ENCODE results near the gene GPRIN2.

The GPRIN2 gene

DNA sequence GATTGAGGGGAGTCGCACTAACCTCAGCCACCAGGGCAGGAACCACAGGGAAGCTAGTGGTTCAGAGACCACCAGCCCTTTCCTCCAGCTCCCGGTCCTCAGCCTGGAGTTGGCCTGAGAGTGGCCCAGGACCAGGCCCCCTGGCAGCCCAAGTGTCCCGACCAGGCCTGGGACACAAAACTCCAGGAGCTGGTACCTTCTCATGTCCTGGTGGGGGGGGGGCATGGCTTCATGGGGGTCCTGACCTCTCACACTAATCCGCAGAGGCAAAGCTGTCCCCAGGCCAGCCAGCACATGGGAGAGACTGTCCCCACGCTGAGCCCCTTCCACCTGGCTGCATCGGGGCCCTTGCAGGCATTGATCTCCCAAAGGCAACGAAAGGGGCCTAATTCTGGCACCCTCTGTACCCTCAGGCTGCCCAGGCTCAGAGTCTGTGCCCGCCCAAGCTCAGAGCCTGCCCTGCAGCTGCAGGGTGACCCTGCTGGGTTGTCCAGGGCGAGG, 28.2 kb downstream of the GPRIN2 start:
- TF ChIP-seq ZFX (IDR thresholded peaks at IDR 0.05) = no peak
- TF ChIP-seq, protein P1, sequence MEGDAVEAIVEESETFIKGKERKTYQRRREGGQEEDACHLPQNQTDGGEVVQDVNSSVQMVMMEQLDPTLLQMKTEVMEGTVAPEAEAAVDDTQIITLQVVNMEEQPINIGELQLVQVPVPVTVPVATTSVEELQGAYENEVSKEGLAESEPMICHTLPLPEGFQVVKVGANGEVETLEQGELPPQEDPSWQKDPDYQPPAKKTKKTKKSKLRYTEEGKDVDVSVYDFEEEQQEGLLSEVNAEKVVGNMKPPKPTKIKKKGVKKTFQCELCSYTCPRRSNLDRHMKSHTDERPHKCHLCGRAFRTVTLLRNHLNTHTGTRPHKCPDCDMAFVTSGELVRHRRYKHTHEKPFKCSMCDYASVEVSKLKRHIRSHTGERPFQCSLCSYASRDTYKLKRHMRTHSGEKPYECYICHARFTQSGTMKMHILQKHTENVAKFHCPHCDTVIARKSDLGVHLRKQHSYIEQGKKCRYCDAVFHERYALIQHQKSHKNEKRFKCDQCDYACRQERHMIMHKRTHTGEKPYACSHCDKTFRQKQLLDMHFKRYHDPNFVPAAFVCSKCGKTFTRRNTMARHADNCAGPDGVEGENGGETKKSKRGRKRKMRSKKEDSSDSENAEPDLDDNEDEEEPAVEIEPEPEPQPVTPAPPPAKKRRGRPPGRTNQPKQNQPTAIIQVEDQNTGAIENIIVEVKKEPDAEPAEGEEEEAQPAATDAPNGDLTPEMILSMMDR (conservative IDR thresholded peaks at IDR 0.05) = no peak
- no peak overlapping the region for H3K27ac ChIP-seq

DNA sequence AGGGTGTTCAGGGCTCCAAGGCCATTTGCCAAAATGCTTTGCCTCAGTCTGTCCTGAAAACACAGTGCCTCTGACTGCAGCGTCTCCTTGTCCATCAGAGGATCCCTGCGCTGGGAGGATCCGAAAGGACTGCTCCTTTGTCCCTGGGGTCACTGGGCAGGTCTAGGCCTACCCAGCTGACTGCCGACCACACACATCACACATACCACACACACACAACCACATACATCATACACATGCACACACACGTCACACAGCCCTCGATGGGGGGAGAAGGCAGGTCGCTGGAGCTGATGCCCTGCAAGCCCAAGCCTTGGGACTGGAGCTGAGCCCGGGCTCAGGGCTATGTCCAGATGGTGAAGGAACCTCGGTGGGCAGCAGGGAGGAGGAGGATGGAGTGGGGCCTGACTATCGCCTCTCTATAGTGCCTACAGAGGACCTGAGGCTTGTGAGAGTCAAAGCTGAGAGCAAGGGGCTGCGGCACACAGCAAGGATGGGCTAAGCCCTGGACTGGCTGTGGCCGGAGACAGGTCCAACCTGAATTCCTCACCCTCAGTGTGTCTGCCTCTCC, 29.1 kb downstream of the GPRIN2 start:
- no peak for TF ChIP-seq ZFX (IDR thresholded peaks at IDR 0.05)
- TF ChIP-seq, protein P1 (conservative IDR thresholded peaks at IDR 0.05) = no peak
- no peak overlapping the region for H3K27ac ChIP-seq

GRCh38 chr10:46526682-46527038, 29.8 kb downstream of the GPRIN2 start:
- no peak overlapping the region for H3K27ac ChIP-seq
- TF ChIP-seq, protein P1 (conservative IDR thresholded peaks at IDR 0.05) = no peak
- TF ChIP-seq ZFX (IDR thresholded peaks at IDR 0.05) = no peak

- no peak overlapping the region; the same call in 1 of the 2 replicates for H3K27ac ChIP-seq
- TF ChIP-seq ZFX (IDR thresholded peaks at IDR 0.05) = peak; percentile 18; the same call in 1 of the 2 replicates
- TF ChIP-seq, protein P1 (conservative IDR thresholded peaks at IDR 0.05) = no peak
Observed at GRCh38 chr10:46525824-46526681, 30.4 kb downstream of the GPRIN2 start.

DNA sequence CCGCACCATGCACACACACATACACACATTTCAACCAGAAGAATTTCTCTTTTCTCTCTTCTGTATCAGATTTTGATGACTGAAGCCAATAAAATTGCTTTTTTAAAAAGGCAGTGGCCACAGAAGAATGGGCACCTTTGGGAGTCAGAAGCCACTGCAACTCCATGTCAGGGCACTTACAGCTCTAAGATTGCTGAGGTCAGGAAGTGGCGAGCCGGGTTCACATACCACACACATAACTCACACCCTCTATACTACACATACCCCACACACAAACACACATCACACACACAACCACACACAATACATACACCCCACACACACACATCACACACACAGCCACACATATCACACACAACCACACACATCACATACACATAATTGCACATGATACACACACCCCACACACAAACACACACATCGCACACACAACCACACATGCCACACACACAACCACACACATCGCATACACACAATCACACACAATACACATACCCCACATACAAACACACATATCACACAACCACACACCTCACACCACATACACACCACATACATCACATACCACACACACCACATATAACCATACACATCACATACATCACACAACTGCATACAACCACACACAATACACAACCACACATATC, 31.2 kb downstream of the GPRIN2 start:
- peak overlapping the region; percentile 76 for H3K27ac ChIP-seq
- TF ChIP-seq, protein P1 (conservative IDR thresholded peaks at IDR 0.05) = no peak
- no peak for TF ChIP-seq ZFX (IDR thresholded peaks at IDR 0.05)

DNA sequence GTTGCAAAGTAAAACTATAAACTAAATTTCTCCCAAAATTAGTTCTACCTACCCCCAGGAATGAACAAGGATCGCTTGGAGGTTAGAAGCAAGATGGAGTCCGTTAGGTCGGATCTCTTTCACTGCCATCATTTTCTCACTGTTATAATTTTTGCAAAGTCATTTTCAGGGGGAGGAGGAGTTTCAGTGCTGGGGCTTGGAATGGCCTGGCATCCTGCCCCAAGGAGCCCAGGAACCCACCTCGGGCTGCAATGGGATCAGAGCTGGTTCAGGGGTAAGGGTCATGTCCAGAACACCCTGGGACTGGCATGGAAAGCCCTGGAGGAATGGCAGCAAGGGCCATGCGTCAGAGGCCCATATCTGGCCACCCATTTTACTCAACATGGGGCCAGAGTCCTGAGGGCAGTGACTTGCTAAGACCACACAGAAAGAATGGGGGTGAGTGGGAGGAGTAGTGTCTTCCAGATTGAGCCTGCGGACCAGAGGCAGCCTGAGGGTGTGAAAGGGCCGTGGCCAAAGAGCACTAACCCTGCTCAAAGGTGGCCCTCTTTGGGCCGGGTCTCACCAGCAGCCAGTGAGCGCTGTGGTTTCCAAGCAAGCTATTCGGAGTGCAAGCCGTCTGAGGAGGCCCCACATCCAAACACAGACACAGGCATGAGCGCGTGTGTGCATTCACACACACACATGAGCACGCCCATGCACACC, 31.8 kb downstream of the GPRIN2 start:
- peak overlapping the region; percentile 76 for H3K27ac ChIP-seq
- TF ChIP-seq ZFX (IDR thresholded peaks at IDR 0.05) = no peak
- TF ChIP-seq, protein P1 (conservative IDR thresholded peaks at IDR 0.05) = no peak

Data from C4-2B (cell line).